Lower lobe of right lung (tissue), 2 donors: ENCODE measurements around the gene MPG. TPM values are rescaled to one million over a fixed set of nuclear protein-coding genes. Genes with fewer than 3 reads are reported as not detected.
A peak's percentile ranks its signal among the peaks of the same experiment; 100 is the strongest.

ENCODE experiments used
- ATAC-seq, 2 donors: fragments of 200-7000 bp; cut with Tn5 transposase; one replicate each; pipeline ENCODE4 v1.9.1; 2020 to 2022; ENCODE audit warnings: mild to moderate bottlenecking in 2 of 2, moderate library complexity in 2 of 2
- DNase-seq: peaks from one replicate; pipeline ENCODE4 v3.0.0-alpha.2; 2020
- H3K27ac ChIP-seq: fragments of 200-600 bp; one replicate; pipeline ENCODE4 v1.8.0; 2022
- H3K27me3 ChIP-seq: fragments of 200-600 bp; one replicate; pipeline ENCODE4 v1.8.0; 2022; ENCODE audit warnings: low read depth
- H3K36me3 ChIP-seq: fragments of 200-600 bp; one replicate; pipeline ENCODE4 v1.8.0; 2022; ENCODE audit warnings: mild to moderate bottlenecking
- H3K4me1 ChIP-seq: fragments of 200-600 bp; one replicate; pipeline ENCODE4 v1.8.0; 2022
- H3K4me3 ChIP-seq: fragments of 200-600 bp; one replicate; pipeline ENCODE4 v1.8.0; 2022; ENCODE audit warnings: mild to moderate bottlenecking
- H3K9me3 ChIP-seq: fragments of 200-600 bp; one replicate; pipeline ENCODE4 v1.8.0; 2022
- CTCF ChIP-seq: fragments of 200-600 bp; IDR thresholded peaks from one replicate; pipeline ENCODE4 v1.8.0; 2022; ENCODE audit warnings: antibody characterized with exemption, mild to moderate bottlenecking
- intact Hi-C: fragments of 100-400 bp; cut with DNase I; formaldehyde crosslinking; loops from one replicate; pipeline ENCODE4 v1.11.0; 2022
- total RNA-seq: library from RNA; stranded (reverse); fragmentation: NEBNext Ultra II Directional; extraction: Animal tissue kit (Norgen Biotek cat#: 25700); gene quantifications from one replicate; pipeline ENCODE4 v1.2.1, GENCODE V29; 2021
- donor health status: DM: no; HTN: yes; CAD: no; lungs with severe emphysema.

The MPG gene
- total RNA-seq, 1 donor from 2014 or later = 38.5 TPM

- H3K27me3 ChIP-seq = no peaks in the 10 kb centered on the region
- peak overlapping the region; percentile 94 for H3K27ac ChIP-seq
- intact Hi-C loops = no loop called here
- no peak for TF ChIP-seq CTCF
- ATAC-seq (no peak), DNase-seq (no peak)
- peak overlapping the region; percentile 92 for H3K4me3 ChIP-seq
- peaks cover 54% of the 10 kb centered on the region for H3K4me1 ChIP-seq
- no peaks in the 10 kb centered on the region for H3K9me3 ChIP-seq
- peaks cover 24% of the 10 kb centered on the region for H3K36me3 ChIP-seq
Measured at GRCh38 chr16:79151-80054, 1.4 kb downstream of the MPG start.

GRCh38 chr16:83060-83603, 5.1 kb downstream of the MPG start:
- intact Hi-C loops = no loop called here
- H3K4me3 ChIP-seq = no peak overlapping the region
- H3K9me3 ChIP-seq = no peaks in the 10 kb centered on the region
- peaks cover 47% of the 10 kb centered on the region for H3K4me1 ChIP-seq
- H3K27ac ChIP-seq = no peak overlapping the region
- ATAC-seq = no peak
- H3K27me3 ChIP-seq = no peaks in the 10 kb centered on the region
- no peak for TF ChIP-seq CTCF
- peaks cover 54% of the 10 kb centered on the region for H3K36me3 ChIP-seq
- DNase-seq = no peak

GRCh38 chr16:83781-84615, 6.0 kb downstream of the MPG start:
- intact Hi-C loops = no loop called here
- H3K4me1 ChIP-seq = peaks cover 41% of the 10 kb centered on the region

GRCh38 chr16:84718-85406, 6.8 kb downstream of the MPG start:
- H3K36me3 ChIP-seq = peaks cover 65% of the 10 kb centered on the region
- ATAC-seq (peak; percentile 71 to 72), DNase-seq (no peak)
- peaks cover 33% of the 10 kb centered on the region for H3K4me1 ChIP-seq
- H3K9me3 ChIP-seq = no peaks in the 10 kb centered on the region
- H3K27me3 ChIP-seq = no peaks in the 10 kb centered on the region
- intact Hi-C loops = no loop called here
- H3K27ac ChIP-seq = peak overlapping the region; percentile 85
- no peak for TF ChIP-seq CTCF
- H3K4me3 ChIP-seq = peak overlapping the region; percentile 2

More at GRCh38 chr16:83781-84615, 6.0 kb downstream of the MPG start:
- Histone ChIP-seq H3K36me3 (peaks cover 63% of the 10 kb centered on the region), H3K27me3 (no peaks in the 10 kb centered on the region), H3K4me3 (peak overlapping the region; percentile 2), H3K27ac (peak overlapping the region; percentile 85), H3K9me3 (no peaks in the 10 kb centered on the region)
- no peak for TF ChIP-seq CTCF
- no peak for ATAC-seq
- no peak for DNase-seq

GRCh38 chr16:85407-85782, 7.4 kb downstream of the MPG start:
- Histone ChIP-seq H3K4me3 (no peak overlapping the region), H3K27ac (peak overlapping the region; percentile 85), H3K9me3 (no peaks in the 10 kb centered on the region), H3K4me1 (peaks cover 33% of the 10 kb centered on the region), H3K27me3 (no peaks in the 10 kb centered on the region), H3K36me3 (peaks cover 65% of the 10 kb centered on the region)
- intact Hi-C loops = no loop called here
- no peak for TF ChIP-seq CTCF
- peak in 1 of 2 donors; percentile 4 for ATAC-seq
- no peak for DNase-seq
